Adipocyte (in vitro differentiated cells): Measurements from ENCODE around the gene C17orf100.
"Not testable (repeated sequence)": the region's sequence is repeated elsewhere in the genome, so short reads cannot be mapped to it uniquely, and the experiment has no call there.

Experiments used
- DNase-seq: peaks from one replicate; pipeline ENCODE4 v3.0.0-alpha.2; 2015; ENCODE audit warnings: low read depth
- H3K27me3 ChIP-seq: replicated peaks from 2 replicates; pipeline ENCODE4 v1.7.0; 2013; ENCODE audit warnings: mild to moderate bottlenecking, low read length, moderate library complexity; ENCODE audit not compliant: control insufficient read depth, insufficient read depth
- H3K36me3 ChIP-seq: 2 replicates; pipeline ENCODE4 v1.7.0; 2013; ENCODE audit warnings: low read length, mild to moderate bottlenecking, moderate library complexity; ENCODE audit not compliant: control insufficient read depth, insufficient read depth, severe bottlenecking
- H3K4me1 ChIP-seq: 2 replicates; pipeline ENCODE4 v1.7.0; 2013; ENCODE audit warnings: mild to moderate bottlenecking, low read length, moderate library complexity; ENCODE audit not compliant: control insufficient read depth, insufficient read depth
- H3K4me3 ChIP-seq: 2 replicates; pipeline ENCODE4 v1.7.0; 2013; ENCODE audit warnings: mild to moderate bottlenecking, low read length, moderate library complexity
- H3K9ac ChIP-seq: 2 replicates; pipeline ENCODE4 v1.7.0; 2013; ENCODE audit warnings: mild to moderate bottlenecking, low read length, moderate library complexity
- H3K9me3 ChIP-seq: 2 replicates; pipeline ENCODE4 v1.7.0; 2013; ENCODE audit warnings: mild to moderate bottlenecking, low read length, moderate library complexity; ENCODE audit not compliant: control insufficient read depth

C17orf100 gene

GRCh38 chr17:6660101-6660500, 8.5 kb downstream of the C17orf100 start:
- no peaks in the 10 kb centered on the region for H3K36me3 ChIP-seq
- peaks cover 33% of the 10 kb centered on the region for H3K27me3 ChIP-seq
- no peaks in the 10 kb centered on the region for H3K9me3 ChIP-seq
- H3K9ac ChIP-seq: no peak overlapping the region
- H3K4me3 ChIP-seq: no peak overlapping the region
- no peak for DNase-seq
- peaks cover 3% of the 10 kb centered on the region for H3K4me1 ChIP-seq

DNA sequence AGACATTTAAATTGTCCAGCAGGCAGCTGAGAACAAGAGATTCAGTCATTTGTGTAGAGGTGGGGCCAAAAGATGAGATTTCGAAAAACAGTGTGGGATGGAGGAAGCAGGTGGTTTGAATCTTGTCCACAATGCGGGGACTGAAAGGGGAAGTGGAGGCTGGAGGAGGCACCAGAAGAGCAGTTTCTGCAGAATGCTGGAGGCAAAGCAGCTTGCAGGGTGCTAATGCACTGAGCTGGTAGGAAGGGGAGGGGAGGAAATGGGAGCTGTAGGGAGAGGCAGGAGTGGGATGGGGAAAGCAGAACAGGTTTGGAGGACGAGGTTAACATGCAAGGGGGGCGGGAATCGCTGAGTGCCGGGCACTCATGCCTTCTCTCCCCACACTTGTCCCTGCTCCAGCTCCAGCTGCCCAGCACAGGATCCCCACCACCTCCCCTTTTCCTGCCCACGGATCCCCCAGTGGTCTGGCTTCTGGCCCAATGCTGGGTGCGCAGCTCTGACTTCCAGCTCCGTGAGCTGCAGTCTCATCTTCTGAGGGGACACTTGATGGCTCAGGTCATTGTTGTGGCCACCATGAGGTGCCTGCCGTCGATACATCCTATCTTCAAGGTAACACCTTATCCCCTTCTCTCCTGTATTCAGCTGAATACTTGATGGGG, 9.4 kb downstream of the C17orf100 start:
- Histone ChIP-seq H3K4me3 (no peak overlapping the region), H3K27me3 (peaks cover 29% of the 10 kb centered on the region)
- DNase-seq: no peak

DNA sequence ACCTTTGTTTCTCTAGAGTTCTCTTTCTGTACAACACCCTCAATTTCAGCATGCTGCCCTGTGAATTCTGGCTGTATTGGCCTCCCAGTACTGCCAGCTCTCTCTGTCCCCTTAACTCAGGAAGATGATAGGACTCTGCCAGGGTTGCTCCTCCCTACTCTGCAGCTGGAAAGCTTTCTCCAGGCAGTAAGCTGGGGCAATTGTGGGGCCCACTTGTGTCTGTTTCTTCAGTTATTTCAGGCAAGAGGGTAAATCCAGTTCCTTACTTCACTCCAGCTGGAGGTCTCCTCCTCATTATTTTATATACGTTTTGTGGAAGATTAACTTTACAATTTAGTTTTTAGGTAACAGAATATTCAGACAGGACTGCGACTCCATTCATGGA, 9.9 kb downstream of the C17orf100 start:
- Histone ChIP-seq H3K9ac (no peak overlapping the region), H3K27me3 (peaks cover 29% of the 10 kb centered on the region), H3K36me3 (no peaks in the 10 kb centered on the region), H3K4me3 (no peak overlapping the region), H3K4me1 (no peaks in the 10 kb centered on the region), H3K9me3 (no peaks in the 10 kb centered on the region)
- no peak for DNase-seq

More for the DNA sequence above, 9.4 kb downstream of the C17orf100 start:
- no peaks in the 10 kb centered on the region for H3K4me1 ChIP-seq
- no peaks in the 10 kb centered on the region for H3K36me3 ChIP-seq
- no peak overlapping the region for H3K9ac ChIP-seq
- no peaks in the 10 kb centered on the region for H3K9me3 ChIP-seq

- not testable (repeated sequence) for H3K9me3 ChIP-seq, DNase-seq, H3K4me1 ChIP-seq, H3K4me3 ChIP-seq, H3K9ac ChIP-seq, H3K36me3 ChIP-seq
- peaks cover 31% of the 10 kb centered on the region for H3K27me3 ChIP-seq
Measured at GRCh38 chr17:6663200-6663599, 11.6 kb downstream of the C17orf100 start.

- H3K4me1 ChIP-seq: no peaks in the 10 kb centered on the region
- no peak overlapping the region for H3K9ac ChIP-seq
- H3K4me3 ChIP-seq: no peak overlapping the region
- H3K36me3 ChIP-seq: no peaks in the 10 kb centered on the region
- peaks cover 44% of the 10 kb centered on the region for H3K27me3 ChIP-seq
- DNase-seq: peak; percentile 91
- H3K9me3 ChIP-seq: no peaks in the 10 kb centered on the region
Measured at GRCh38 chr17:6666077-6666521, 14.5 kb downstream of the C17orf100 start.

GRCh38 chr17:6666557-6666956, 15.0 kb downstream of the C17orf100 start:
- H3K36me3 ChIP-seq: no peaks in the 10 kb centered on the region
- peaks cover 41% of the 10 kb centered on the region for H3K27me3 ChIP-seq
- H3K4me3 ChIP-seq: no peak overlapping the region
- no peak for DNase-seq
- H3K9me3 ChIP-seq: no peaks in the 10 kb centered on the region
- no peak overlapping the region for H3K9ac ChIP-seq
- H3K4me1 ChIP-seq: no peaks in the 10 kb centered on the region

GRCh38 chr17:6667516-6667915, 16.0 kb downstream of the C17orf100 start:
- Histone ChIP-seq H3K27me3 (peaks cover 33% of the 10 kb centered on the region), H3K4me1 (no peaks in the 10 kb centered on the region), H3K9ac (no peak overlapping the region), H3K4me3 (no peak overlapping the region), H3K36me3 (no peaks in the 10 kb centered on the region), H3K9me3 (no peaks in the 10 kb centered on the region)
- no peak for DNase-seq

- Histone ChIP-seq H3K9ac (no peak overlapping the region), H3K4me3 (no peak overlapping the region), H3K4me1 (no peaks in the 10 kb centered on the region), H3K36me3 (no peaks in the 10 kb centered on the region), H3K9me3 (no peaks in the 10 kb centered on the region), H3K27me3 (peaks cover 29% of the 10 kb centered on the region)
- no peak for DNase-seq
Measured at GRCh38 chr17:6668219-6668618, 16.7 kb downstream of the C17orf100 start.

DNA sequence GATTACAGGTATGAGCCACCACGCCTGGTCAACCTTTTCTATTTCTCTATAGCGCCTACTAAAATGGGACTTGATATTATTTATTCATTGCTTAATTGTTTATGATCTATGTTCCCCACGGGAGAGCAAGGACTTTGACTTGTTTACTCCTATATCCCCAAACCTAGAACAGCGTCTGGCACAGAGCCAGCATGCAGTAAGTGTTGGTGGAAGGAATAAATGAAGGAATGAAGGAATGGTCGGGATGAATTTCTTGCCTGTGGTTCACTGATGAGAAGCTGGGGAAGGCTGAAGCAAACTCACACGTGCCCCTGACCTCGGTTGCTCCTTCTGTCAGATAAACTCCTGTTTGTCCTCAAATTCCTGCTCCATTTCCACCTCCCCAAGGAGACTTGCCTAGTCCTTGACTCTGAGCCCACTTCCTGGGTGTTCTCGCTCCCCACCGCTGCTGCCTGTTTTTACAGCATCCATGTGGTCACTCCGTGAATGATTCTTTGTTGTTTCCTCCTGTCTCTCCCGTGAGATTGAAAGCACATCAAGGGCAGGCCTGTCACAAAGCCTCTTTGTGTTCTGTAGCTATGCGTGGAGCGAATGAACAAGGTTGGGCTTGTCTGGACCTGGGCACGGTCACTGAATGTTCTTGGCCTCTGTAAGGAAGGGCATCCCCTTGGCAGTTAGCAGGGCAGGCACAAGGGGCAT, 17.3 kb downstream of the C17orf100 start:
- Histone ChIP-seq H3K36me3 (no peaks in the 10 kb centered on the region), H3K4me1 (no peaks in the 10 kb centered on the region), H3K27me3 (peaks cover 29% of the 10 kb centered on the region), H3K9ac (no peak overlapping the region), H3K9me3 (no peaks in the 10 kb centered on the region), H3K4me3 (no peak overlapping the region)
- no peak for DNase-seq

GRCh38 chr17:6669479-6670212, 18.1 kb downstream of the C17orf100 start:
- Histone ChIP-seq H3K4me3 (no peak overlapping the region), H3K27me3 (peaks cover 35% of the 10 kb centered on the region), H3K4me1 (no peaks in the 10 kb centered on the region), H3K9me3 (no peaks in the 10 kb centered on the region), H3K36me3 (no peaks in the 10 kb centered on the region), H3K9ac (no peak overlapping the region)
- no peak for DNase-seq

DNA sequence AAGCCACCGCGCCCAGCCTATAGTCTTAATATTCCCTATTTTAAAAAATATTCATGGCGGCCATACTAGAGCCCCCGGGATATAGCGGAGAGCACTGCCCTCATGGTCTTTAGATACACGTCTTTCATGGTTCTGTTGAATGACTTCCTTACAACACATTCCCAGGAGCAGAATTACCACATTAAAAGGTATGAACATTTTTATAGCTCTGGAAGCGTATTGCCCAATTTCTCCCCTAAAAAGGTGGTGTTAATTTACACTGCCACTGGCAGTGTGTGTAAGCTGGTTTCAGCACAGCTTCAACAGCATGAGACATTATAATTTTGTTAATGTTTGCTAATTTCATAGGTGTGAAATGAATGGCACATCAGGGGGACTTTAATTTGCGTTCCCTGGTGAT, 19.0 kb downstream of the C17orf100 start:
- Histone ChIP-seq H3K4me3 (no peak overlapping the region), H3K27me3 (peaks cover 44% of the 10 kb centered on the region), H3K9ac (no peak overlapping the region), H3K36me3 (no peaks in the 10 kb centered on the region), H3K9me3 (no peaks in the 10 kb centered on the region), H3K4me1 (no peaks in the 10 kb centered on the region)
- DNase-seq: no peak
